Activated T-cell treated with anti-CD3 and anti-CD28 coated beads for 24 hours (primary cell): ENCODE data around the gene C13orf46.
"Not testable (repeated sequence)": the region's sequence is repeated elsewhere in the genome, so short reads cannot be mapped to it uniquely, and the experiment has no call there.

ENCODE experiments used
- DNase-seq: peaks from one replicate; pipeline ENCODE4 v3.0.0-alpha.2; 2020; ENCODE audit warnings: low read depth

The C13orf46 gene

GRCh38 chr13:113991676-113992179 lies 17.9 kb upstream of the C13orf46 start:
- DNase-seq = no peak

GRCh38 chr13:113991191-113991669 lies 17.4 kb upstream of the C13orf46 start:
- no peak for DNase-seq

GRCh38 chr13:113990321-113990837 lies 16.5 kb upstream of the C13orf46 start:
- no peak for DNase-seq

GRCh38 chr13:113989585-113990300 lies 15.9 kb upstream of the C13orf46 start:
- no peak for DNase-seq

GRCh38 chr13:113988859-113989258 lies 15.0 kb upstream of the C13orf46 start:
- DNase-seq = not testable (repeated sequence)

GRCh38 chr13:113982296-113982661 lies 8.4 kb upstream of the C13orf46 start:
- no peak for DNase-seq

GRCh38 chr13:113981611-113982295 lies 7.9 kb upstream of the C13orf46 start:
- no peak for DNase-seq

- DNase-seq = no peak
Measured at GRCh38 chr13:113981194-113981605, 7.3 kb upstream of the C13orf46 start.

- DNase-seq = no peak
Measured at GRCh38 chr13:113980489-113981064, 6.7 kb upstream of the C13orf46 start.

GRCh38 chr13:113979791-113980471 lies 6.1 kb upstream of the C13orf46 start:
- DNase-seq = no peak

GRCh38 chr13:113978741-113979481 lies 5.0 kb upstream of the C13orf46 start:
- no peak for DNase-seq

- no peak for DNase-seq
Measured at GRCh38 chr13:113977976-113978375, 4.1 kb upstream of the C13orf46 start.

GRCh38 chr13:113976711-113977684 lies 3.1 kb upstream of the C13orf46 start:
- DNase-seq = no peak

GRCh38 chr13:113975416-113975815 lies 1.5 kb upstream of the C13orf46 start:
- no peak for DNase-seq

- no peak for DNase-seq
Measured at GRCh38 chr13:113974304-113975281, 717 bp upstream of the C13orf46 start.

- DNase-seq = no peak
Measured at GRCh38 chr13:113972451-113973217, 1.2 kb downstream of the C13orf46 start.

- DNase-seq = no peak
Measured at GRCh38 chr13:113971471-113972231, 2.2 kb downstream of the C13orf46 start.
